IMR-90 (cell line): ENCODE data around the gene DGKB. TPM values are rescaled to one million over a fixed set of nuclear protein-coding genes. Genes with fewer than 3 reads are reported as not detected.

ENCODE experiments used
- ATAC-seq: fragments of 200-7000 bp; cut with Tn5 transposase; 2 replicates; pipeline ENCODE4 v1.9.1; 2020; ENCODE audit warnings: low read depth, mild to moderate bottlenecking, moderate library complexity
- BruUV-seq: library from RNA; stranded (reverse); fragments of 400-500 nt; replicated peaks from 2 replicates; lab custom pipeline; 2021; lab: Mats Ljungman, UMichigan
- CTCF ChIA-PET: fragments of 300-600 bp; formaldehyde crosslinking; extraction: SDS; loops from one replicate; lab custom pipeline; 2021; ENCODE audit warnings: antibody characterized with exemption; lab: Yijun Ruan, JAX
- POLR2A ChIA-PET: fragments of 300-600 bp; sonication (Branson Sonifier 250); formaldehyde crosslinking; loops from one replicate; lab custom pipeline; 2022; ENCODE audit warnings: antibody characterized with exemption; ENCODE audit not compliant: unreplicated experiment; lab: Charles Lee
- DNase-seq: peaks from one replicate; pipeline ENCODE4 v3.0.0; 2013
- H2AFZ ChIP-seq: replicated peaks from 2 replicates; pipeline ENCODE3; 2013; ENCODE audit warnings: low read length, mild to moderate bottlenecking; ENCODE audit not compliant: poor library complexity
- H2AK5ac ChIP-seq: 2 replicates; pipeline ENCODE4 v1.6.1; 2013; ENCODE audit warnings: low read depth, low read length, inconsistent platforms
- H2AK9ac ChIP-seq: replicated peaks from 2 replicates; pipeline ENCODE3; 2013; ENCODE audit warnings: mild to moderate bottlenecking, low read depth, low read length, moderate library complexity; ENCODE audit not compliant: poor library complexity
- H2BK120ac ChIP-seq: 2 replicates; pipeline ENCODE4 v1.6.1; 2013; ENCODE audit warnings: low read depth, low read length, inconsistent platforms
- H2BK15ac ChIP-seq: 3 replicates; pipeline ENCODE4 v1.6.1; 2013; ENCODE audit warnings: low read depth, low read length, inconsistent platforms
- H2BK20ac ChIP-seq: 2 replicates; pipeline ENCODE4 v1.6.1; 2013; ENCODE audit warnings: low read depth, mild to moderate bottlenecking, inconsistent platforms, low read length, moderate library complexity
- H2BK5ac ChIP-seq: 2 replicates; pipeline ENCODE4 v1.6.1; 2013; ENCODE audit warnings: mild to moderate bottlenecking, low read depth, low read length, inconsistent platforms; ENCODE audit not compliant: poor library complexity, severe bottlenecking
- H3K14ac ChIP-seq: replicated peaks from 2 replicates; pipeline ENCODE4 v1.6.1; 2013; ENCODE audit warnings: low read depth, low read length, inconsistent platforms
- H3K18ac ChIP-seq: 2 replicates; pipeline ENCODE4 v1.6.1; 2013; ENCODE audit warnings: low read depth, low read length, control low read depth
- H3K23ac ChIP-seq: 2 replicates; pipeline ENCODE4 v1.6.1; 2013; ENCODE audit warnings: low read depth, low read length, inconsistent platforms
- H3K27ac ChIP-seq: 2 replicates; pipeline ENCODE4 v1.5.1; 2013; ENCODE audit warnings: mild to moderate bottlenecking, control low read depth, low read length; ENCODE audit not compliant: insufficient read depth
- H3K27me3 ChIP-seq: 2 replicates; pipeline ENCODE4 v1.6.1; 2013; ENCODE audit warnings: low read length; ENCODE audit not compliant: control insufficient read depth, insufficient read depth
- H3K36me3 ChIP-seq: 2 replicates; pipeline ENCODE4 v1.6.1; 2013; ENCODE audit warnings: low read length, mixed read lengths; ENCODE audit not compliant: control insufficient read depth, insufficient read depth
- H3K4ac ChIP-seq: 2 replicates; pipeline ENCODE4 v1.6.1; 2013; ENCODE audit warnings: low read depth, low read length, inconsistent platforms
- H3K4me1 ChIP-seq: 2 replicates; pipeline ENCODE4 v1.6.1; 2013; ENCODE audit warnings: low read length, mixed read lengths; ENCODE audit not compliant: control insufficient read depth, insufficient read depth
- H3K4me2 ChIP-seq: 2 replicates; pipeline ENCODE4 v1.6.1; 2013; ENCODE audit warnings: low read depth, mild to moderate bottlenecking, control low read depth, low read length, moderate library complexity
- H3K4me3 ChIP-seq: 2 replicates; pipeline ENCODE4 v1.5.1; 2013; ENCODE audit warnings: low read depth, mild to moderate bottlenecking, control low read depth, low read length, moderate library complexity; ENCODE audit not compliant: insufficient read depth
- H3K56ac ChIP-seq: 2 replicates; pipeline ENCODE4 v1.6.1; 2013; ENCODE audit warnings: low read length, inconsistent platforms; ENCODE audit not compliant: insufficient read depth; ENCODE audit errors: extremely low read depth
- H3K79me1 ChIP-seq, 2 experiments: 2 replicates each; pipeline ENCODE4 v1.6.1; 2013; ENCODE audit warnings: low read length in 2 of 2, inconsistent platforms in 1 of 2, low read depth in 1 of 2
- H3K9ac ChIP-seq: 2 replicates; pipeline ENCODE4 v1.6.1; 2013; ENCODE audit warnings: low read depth, low read length, control low read depth
- H3K9me1 ChIP-seq: 2 replicates; pipeline ENCODE4 v1.6.1; 2013; ENCODE audit warnings: low read length, inconsistent platforms; ENCODE audit not compliant: insufficient read depth
- H3K9me3 ChIP-seq: 2 replicates; pipeline ENCODE4 v1.6.1; 2013; ENCODE audit warnings: low read length; ENCODE audit not compliant: control insufficient read depth, insufficient read depth
- H4K20me1 ChIP-seq: 2 replicates; pipeline ENCODE4 v1.6.1; 2013; ENCODE audit warnings: low read length, inconsistent platforms; ENCODE audit not compliant: insufficient read depth
- H4K5ac ChIP-seq: 2 replicates; pipeline ENCODE4 v1.6.1; 2013; ENCODE audit warnings: mild to moderate bottlenecking, low read depth, low read length, control low read depth
- H4K8ac ChIP-seq, 2 experiments: 2 replicates each; pipeline ENCODE4 v1.6.1; 2013; ENCODE audit warnings: low read depth in 2 of 2, low read length in 2 of 2, control low read depth in 1 of 2, inconsistent platforms in 1 of 2
- H4K91ac ChIP-seq: 2 replicates; pipeline ENCODE4 v1.6.1; 2013; ENCODE audit warnings: low read depth, low read length, inconsistent platforms; ENCODE audit not compliant: insufficient read depth
- BHLHE40 ChIP-seq: fragments of 150-350 bp; IDR thresholded peaks from 2 replicates; pipeline ENCODE4 v1.6.1; 2016; ENCODE audit warnings: mild to moderate bottlenecking, low read depth, low read length
- FOS ChIP-seq: fragments of 150-350 bp; IDR thresholded peaks from 2 replicates; pipeline ENCODE4 v1.6.1; 2016; ENCODE audit warnings: low read depth, low read length
- MAZ ChIP-seq: IDR thresholded peaks from 2 replicates; pipeline ENCODE4 v1.6.1; 2012; ENCODE audit warnings: low read depth, mild to moderate bottlenecking, low read length, improper control_type of control experiment, moderate library complexity, borderline replicate concordance
- WGBS, 2 experiments: methylation state at CpG; one replicate each; pipeline versions ENCODE4 v1.1.5 to v1.1.7; 2013; ENCODE audit warnings: missing lambda C conversion rate in 2 of 2; ENCODE audit not compliant: insufficient read length in 1 of 2; ENCODE audit errors: extremely low coverage in 2 of 2; 5-methylcytosine and 5-hydroxymethylcytosine counted together
- dilution Hi-C: fragments of 300-500 bp; cut with HindIII; formaldehyde crosslinking; loops from one replicate; pipeline ENCODE4 v1.14.3; 2018; ENCODE audit warnings: low sequenced_read_pairs; ENCODE audit not compliant: unreplicated experiment
- in situ Hi-C: fragments of 300-500 bp; cut with MboI; formaldehyde crosslinking; loops from 3 replicates; pipeline ENCODE4 v1.14.3; 2019; ENCODE audit warnings: low sequenced_read_pairs, inconsistent platforms, mixed read lengths
- intact Hi-C: fragments of 100-400 bp; cut with micrococcal nuclease; formaldehyde crosslinking; loops from 2 replicates; pipeline ENCODE4 v1.10.0; 2022
- polyA plus RNA-seq, 3 experiments: library from polyadenylated mRNA; depleted of rRNA; stranded (reverse); fragments of >200 nt; gene quantifications; 2 replicates each; pipeline ENCODE4 v1.2.3, GENCODE V29; 2012; ENCODE audit warnings: low replicate concordance in 1 of 3
- total RNA-seq: library from RNA; depleted of rRNA; stranded (reverse); fragments of >200 nt; gene quantifications from 2 replicates; pipeline ENCODE4 v1.2.3, GENCODE V29; 2012
- TF ChIP-seq, protein P1 (sequence below): conservative IDR thresholded peaks from 2 replicates; pipeline ENCODE4 v1.5.1; 2012; ENCODE audit warnings: mild to moderate bottlenecking, low read depth, low read length, improper control_type of control experiment
- TF ChIP-seq, protein P2 (sequence below): fragments of 150-350 bp; IDR thresholded peaks from 2 replicates; pipeline ENCODE4 v1.6.1; 2017; ENCODE audit warnings: mild to moderate bottlenecking, antibody characterized with exemption, low read length, low read depth

The DGKB gene
- total and polyA plus RNA-seq, 2 of the 4 experiments (the other 2 are of a cell fraction) = not detected

DNA sequence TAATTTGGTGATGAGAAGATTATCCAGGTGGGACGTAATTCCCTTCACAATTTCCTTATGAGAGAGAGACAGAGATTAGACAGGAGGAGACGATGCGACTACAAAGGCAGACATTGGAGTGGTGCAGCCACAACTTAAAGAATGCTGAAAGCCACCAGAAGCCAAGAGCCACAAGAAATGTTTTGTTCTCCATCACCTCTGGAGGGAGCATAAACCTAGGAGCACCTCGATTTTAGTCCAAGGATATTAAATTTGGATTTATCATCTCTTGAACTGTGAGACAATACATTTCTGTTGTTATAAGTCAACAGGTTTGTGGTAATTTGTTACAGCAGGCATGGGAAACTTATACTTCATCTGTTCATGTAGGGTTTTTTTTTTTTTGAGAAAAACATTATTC lies 418.9 kb downstream of the DGKB start:
- no peak overlapping the region for H3K4me2 ChIP-seq
- H3K9ac ChIP-seq = no peak overlapping the region
- H2BK15ac ChIP-seq = no peak overlapping the region
- ATAC-seq (no peak), DNase-seq (no peak)
- no CpG with 5 or more reads among the region's 4 CpGs for WGBS, 2 experiments
- H3K9me3 ChIP-seq = no peaks in the 10 kb centered on the region
- H3K27me3 ChIP-seq = no peaks in the 10 kb centered on the region
- H3K4me1 ChIP-seq = no peaks in the 10 kb centered on the region
- no peaks in the 10 kb centered on the region for H3K9me1 ChIP-seq
- H3K18ac ChIP-seq = no peak overlapping the region
- H3K36me3 ChIP-seq = no peaks in the 10 kb centered on the region
- H3K4me3 ChIP-seq = no peak overlapping the region
- H4K8ac ChIP-seq = no peak overlapping the region
- H2AFZ ChIP-seq = no peak overlapping the region
- H4K20me1 ChIP-seq = no peaks in the 10 kb centered on the region
- no peak overlapping the region for H3K56ac ChIP-seq
- no peak overlapping the region for H2BK120ac ChIP-seq
- CTCF ChIA-PET = no interaction called here
- intact Hi-C loops = loop anchor here (10.0 kb wide), 1 partner anchor 201 kb away; no protein-coding TSS in a partner anchor
- no peak overlapping the region for H2BK5ac ChIP-seq
- in situ Hi-C loops = no loop called here
- H3K4ac ChIP-seq = no peak overlapping the region
- no TSS peak for BruUV-seq
- H3K23ac ChIP-seq = no peak overlapping the region
- no peak overlapping the region for H2BK20ac ChIP-seq
- no peak overlapping the region for H2AK5ac ChIP-seq
- H3K27ac ChIP-seq = no peak overlapping the region
- dilution Hi-C loops = no loop called here
- TF ChIP-seq MAZ = no peak
- TF ChIP-seq, protein P1, sequence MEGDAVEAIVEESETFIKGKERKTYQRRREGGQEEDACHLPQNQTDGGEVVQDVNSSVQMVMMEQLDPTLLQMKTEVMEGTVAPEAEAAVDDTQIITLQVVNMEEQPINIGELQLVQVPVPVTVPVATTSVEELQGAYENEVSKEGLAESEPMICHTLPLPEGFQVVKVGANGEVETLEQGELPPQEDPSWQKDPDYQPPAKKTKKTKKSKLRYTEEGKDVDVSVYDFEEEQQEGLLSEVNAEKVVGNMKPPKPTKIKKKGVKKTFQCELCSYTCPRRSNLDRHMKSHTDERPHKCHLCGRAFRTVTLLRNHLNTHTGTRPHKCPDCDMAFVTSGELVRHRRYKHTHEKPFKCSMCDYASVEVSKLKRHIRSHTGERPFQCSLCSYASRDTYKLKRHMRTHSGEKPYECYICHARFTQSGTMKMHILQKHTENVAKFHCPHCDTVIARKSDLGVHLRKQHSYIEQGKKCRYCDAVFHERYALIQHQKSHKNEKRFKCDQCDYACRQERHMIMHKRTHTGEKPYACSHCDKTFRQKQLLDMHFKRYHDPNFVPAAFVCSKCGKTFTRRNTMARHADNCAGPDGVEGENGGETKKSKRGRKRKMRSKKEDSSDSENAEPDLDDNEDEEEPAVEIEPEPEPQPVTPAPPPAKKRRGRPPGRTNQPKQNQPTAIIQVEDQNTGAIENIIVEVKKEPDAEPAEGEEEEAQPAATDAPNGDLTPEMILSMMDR = no peak
- TF ChIP-seq, protein P2, sequence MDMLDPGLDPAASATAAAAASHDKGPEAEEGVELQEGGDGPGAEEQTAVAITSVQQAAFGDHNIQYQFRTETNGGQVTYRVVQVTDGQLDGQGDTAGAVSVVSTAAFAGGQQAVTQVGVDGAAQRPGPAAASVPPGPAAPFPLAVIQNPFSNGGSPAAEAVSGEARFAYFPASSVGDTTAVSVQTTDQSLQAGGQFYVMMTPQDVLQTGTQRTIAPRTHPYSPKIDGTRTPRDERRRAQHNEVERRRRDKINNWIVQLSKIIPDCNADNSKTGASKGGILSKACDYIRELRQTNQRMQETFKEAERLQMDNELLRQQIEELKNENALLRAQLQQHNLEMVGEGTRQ = no peak
- TF ChIP-seq FOS = no peak
- no peak for TF ChIP-seq BHLHE40
- no peak overlapping the region for H4K5ac ChIP-seq
- POLR2A ChIA-PET = no interaction called here
- H3K79me1 ChIP-seq = no peaks in the 10 kb centered on the region
- H3K14ac ChIP-seq = no peak overlapping the region
- no peak overlapping the region for H2AK9ac ChIP-seq
- H4K91ac ChIP-seq = no peak overlapping the region
